ENCODE measurements around the gene GPR18. TPM values are rescaled to one million over a fixed set of nuclear protein-coding genes. Genes with fewer than 3 reads are reported as not detected.

The GPR18 gene
- total and polyA plus RNA-seq, 3 experiments from 2014 or later: 15.2 to 32.4 (median 16.2) TPM

GRCh38 chr13:99298056-99298455 lies 39.9 kb upstream of the GPR18 start:
- no peaks in the 10 kb centered on the region for H3K9me3 ChIP-seq (ENCODE audit: low read length)
- Mint-ChIP-seq H3K36me3 (peaks cover 16 to 78% (median 33%) of the 10 kb centered on the region in 3 donors), H3K27ac (peak overlapping the region; percentile 80 to 99 (median 92)), H3K4me1 (peaks cover 78 to 95% (median 94%) of the 10 kb centered on the region in 3 donors), H3K4me3 (peak overlapping the region; percentile 57 to 87 (median 81)), H3K27me3 (no peaks in the 10 kb centered on the region), H3K9me3 (no peaks in the 10 kb centered on the region)
- no peaks in the 10 kb centered on the region for H3K27me3 ChIP-seq (ENCODE audit: insufficient read depth, low read length, poor library complexity, severe bottlenecking)
- peaks cover 94% of the 10 kb centered on the region for H3K4me1 ChIP-seq (ENCODE audit: insufficient read depth, low read length)
- ChIA-PET CTCF (interaction anchor here (1.3 to 3.0 kb wide), 5 partner anchors 29 to 138 kb away, joined by 4 to 22 read pairs (median 7); no protein-coding TSS in a partner anchor), POLR2A (no interaction called here)
- H3K36me3 ChIP-seq (ENCODE audit: insufficient read depth, low read length): peaks cover 9% of the 10 kb centered on the region
- DNase-seq: no peak
- H3K27ac ChIP-seq (ENCODE audit: low read depth, low read length): no peak overlapping the region
- peak overlapping the region; percentile 10 for H3K4me3 ChIP-seq (ENCODE audit: low read length)

DNA sequence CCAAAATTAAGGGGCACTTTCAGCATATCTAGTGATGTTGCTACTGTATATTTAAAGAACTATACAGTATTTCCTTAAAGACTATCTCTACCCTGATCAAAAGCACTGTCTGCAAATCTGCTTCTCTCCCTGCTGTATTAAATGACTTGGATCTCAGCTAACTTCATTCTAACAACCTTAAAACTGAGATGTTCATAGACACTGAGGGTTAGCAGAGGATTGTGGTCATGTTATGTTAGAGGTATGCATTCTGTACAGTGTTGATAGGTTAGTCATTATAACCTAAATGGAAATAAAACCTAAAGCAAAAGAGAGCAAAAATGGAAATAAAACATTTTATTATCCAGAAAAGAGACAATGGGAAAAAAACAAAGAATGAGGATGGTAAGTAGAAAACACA lies 39.2 kb upstream of the GPR18 start:
- H3K9me3 ChIP-seq (ENCODE audit: low read length): no peaks in the 10 kb centered on the region
- Mint-ChIP-seq H3K36me3 (peaks cover 16 to 77% (median 37%) of the 10 kb centered on the region in 3 donors), H3K4me1 (peaks cover 76 to 95% (median 94%) of the 10 kb centered on the region in 3 donors), H3K9me3 (no peaks in the 10 kb centered on the region), H3K27me3 (no peaks in the 10 kb centered on the region), H3K27ac (peak overlapping the region; percentile 80 to 99 (median 92)), H3K4me3 (peak overlapping the region; percentile 57 to 87 (median 81))
- no peaks in the 10 kb centered on the region for H3K27me3 ChIP-seq (ENCODE audit: insufficient read depth, low read length, poor library complexity, severe bottlenecking)
- peaks cover 15% of the 10 kb centered on the region for H3K36me3 ChIP-seq (ENCODE audit: insufficient read depth, low read length)
- peak overlapping the region; percentile 10 for H3K4me3 ChIP-seq (ENCODE audit: low read length)
- no peak for DNase-seq
- POLR2A ChIA-PET: interaction anchor here (1.2 to 1.6 kb wide), 3 partner anchors 7 to 54 kb away, joined by 4 to 5 read pairs (median 5); partner anchors contain the start of gene GPR183
- H3K27ac ChIP-seq (ENCODE audit: low read depth, low read length): peak overlapping the region; percentile 12
- peaks cover 91% of the 10 kb centered on the region for H3K4me1 ChIP-seq (ENCODE audit: insufficient read depth, low read length)
- CTCF ChIA-PET: interaction anchor here (0.6 to 3.0 kb wide), 8 partner anchors 15 to 138 kb away, joined by 3 to 22 read pairs (median 4); no protein-coding TSS in a partner anchor

- H3K36me3 ChIP-seq (ENCODE audit: insufficient read depth, low read length): peaks cover 15% of the 10 kb centered on the region
Observed at GRCh38 chr13:99296398-99296797, 38.2 kb upstream of the GPR18 start.

DNA sequence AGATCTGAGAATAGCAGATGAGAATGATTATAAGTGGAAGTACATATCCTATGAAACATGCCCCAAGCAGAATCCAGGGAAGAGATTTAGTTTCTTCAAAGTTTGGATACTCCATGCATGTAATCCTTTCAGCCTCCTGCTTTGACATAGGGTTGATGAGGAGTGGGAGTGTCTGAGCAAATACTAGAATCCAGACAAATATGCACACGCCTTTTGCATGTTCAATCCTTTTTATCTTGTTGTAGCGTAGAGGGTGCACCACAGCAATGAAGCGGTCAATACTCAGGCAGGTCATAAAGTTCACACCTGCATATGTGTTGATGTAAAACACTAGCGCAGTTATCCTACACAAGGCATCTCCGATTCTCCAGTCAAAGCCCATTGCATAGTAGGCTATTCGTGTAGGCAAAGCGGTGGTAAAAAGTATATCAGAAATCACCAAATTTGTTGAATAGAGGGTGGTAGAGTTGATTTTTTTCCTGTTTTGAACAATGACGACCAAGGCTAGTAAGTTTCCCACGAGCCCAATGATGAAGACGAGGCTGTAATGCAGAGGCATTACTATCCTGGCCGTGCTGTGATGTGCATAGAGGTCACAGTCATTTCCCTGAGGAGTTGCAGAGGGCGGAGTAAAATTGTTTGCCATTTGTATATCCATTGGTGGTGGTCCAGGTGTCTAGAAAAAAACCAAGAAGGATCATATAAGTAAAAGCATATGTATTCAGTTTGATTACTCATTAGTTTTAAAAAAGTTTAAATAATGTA lies 37.5 kb upstream of the GPR18 start:
- DNase-seq: no peak
- CTCF ChIA-PET: interaction anchor here (1.8 to 3.0 kb wide), 2 partner anchors 26 to 140 kb away, joined by 6 to 22 read pairs; no protein-coding TSS in a partner anchor
- peaks cover 15% of the 10 kb centered on the region for H3K36me3 ChIP-seq (ENCODE audit: insufficient read depth, low read length)
- H3K4me3 Mint-ChIP-seq: peak overlapping the region; percentile 6 to 84 (median 71)
- peaks cover 84% of the 10 kb centered on the region for H3K4me1 ChIP-seq (ENCODE audit: insufficient read depth, low read length)
- no peaks in the 10 kb centered on the region for H3K9me3 Mint-ChIP-seq
- no peaks in the 10 kb centered on the region for H3K27me3 Mint-ChIP-seq
- no peak overlapping the region for H3K27ac ChIP-seq (ENCODE audit: low read depth, low read length)
- H3K27ac Mint-ChIP-seq: peak overlapping the region; percentile 77 to 98 (median 92)
- H3K4me1 Mint-ChIP-seq: peaks cover 76 to 98% (median 96%) of the 10 kb centered on the region in 3 donors
- POLR2A ChIA-PET: interaction anchor here (1.5 to 1.6 kb wide), 2 partner anchors 9 to 11 kb away, joined by 4 to 5 read pairs; partner anchors contain the start of gene GPR183
- no peaks in the 10 kb centered on the region for H3K9me3 ChIP-seq (ENCODE audit: low read length)
- peaks cover 16 to 78% (median 33%) of the 10 kb centered on the region in 3 donors for H3K36me3 Mint-ChIP-seq
- no peaks in the 10 kb centered on the region for H3K27me3 ChIP-seq (ENCODE audit: insufficient read depth, low read length, poor library complexity, severe bottlenecking)
- no peak overlapping the region for H3K4me3 ChIP-seq (ENCODE audit: low read length)

More at GRCh38 chr13:99296398-99296797, 38.2 kb upstream of the GPR18 start:
- ChIA-PET POLR2A (interaction anchor here (1.2 to 1.6 kb wide), 3 partner anchors 8 to 55 kb away, joined by 4 to 5 read pairs (median 5); partner anchors contain the start of gene GPR183), CTCF (interaction anchor here (0.7 to 3.0 kb wide), 5 partner anchors 14 to 139 kb away, joined by 3 to 22 read pairs (median 4); no protein-coding TSS in a partner anchor)
- Mint-ChIP-seq H3K27ac (peak overlapping the region; percentile 71 to 99 (median 92)), H3K27me3 (no peaks in the 10 kb centered on the region), H3K36me3 (peaks cover 16 to 75% (median 33%) of the 10 kb centered on the region in 3 donors), H3K9me3 (no peaks in the 10 kb centered on the region), H3K4me1 (peaks cover 73 to 95% (median 94%) of the 10 kb centered on the region in 3 donors), H3K4me3 (peak overlapping the region; percentile 72 to 87 (median 81))
- H3K9me3 ChIP-seq (ENCODE audit: low read length): no peaks in the 10 kb centered on the region
- peak in 2 of 5 donors; percentile 46 to 53 for DNase-seq
- H3K4me3 ChIP-seq (ENCODE audit: low read length): peak overlapping the region; percentile 3
- H3K4me1 ChIP-seq (ENCODE audit: insufficient read depth, low read length): peaks cover 83% of the 10 kb centered on the region
- no peaks in the 10 kb centered on the region for H3K27me3 ChIP-seq (ENCODE audit: insufficient read depth, low read length, poor library complexity, severe bottlenecking)
- H3K27ac ChIP-seq (ENCODE audit: low read depth, low read length): no peak overlapping the region

- H3K4me3 ChIP-seq (ENCODE audit: low read length): no peak overlapping the region
- no peak overlapping the region for H3K27ac ChIP-seq (ENCODE audit: low read depth, low read length)
- H3K4me1 Mint-ChIP-seq: peaks cover 76 to 98% (median 96%) of the 10 kb centered on the region in 3 donors
- no peaks in the 10 kb centered on the region for H3K9me3 ChIP-seq (ENCODE audit: low read length)
- H3K36me3 ChIP-seq (ENCODE audit: insufficient read depth, low read length): peaks cover 18% of the 10 kb centered on the region
- H3K4me3 Mint-ChIP-seq: peak overlapping the region in 6 of 7 donors; percentile 64 to 84 (median 76)
- H3K4me1 ChIP-seq (ENCODE audit: insufficient read depth, low read length): peaks cover 84% of the 10 kb centered on the region
- CTCF ChIA-PET: interaction anchor here (1.0 to 1.8 kb wide), 3 partner anchors 12 to 118 kb away, joined by 3 to 6 read pairs (median 3); partner anchors contain the start of gene GPR183
- peaks cover 16 to 75% (median 29%) of the 10 kb centered on the region in 3 donors for H3K36me3 Mint-ChIP-seq
- DNase-seq: no peak
- H3K27me3 ChIP-seq (ENCODE audit: insufficient read depth, low read length, poor library complexity, severe bottlenecking): no peaks in the 10 kb centered on the region
- POLR2A ChIA-PET: no interaction called here
- H3K27ac Mint-ChIP-seq: peak overlapping the region in 7 of 8 donors; percentile 78 to 98 (median 92)
- H3K9me3 Mint-ChIP-seq: no peaks in the 10 kb centered on the region
- no peaks in the 10 kb centered on the region for H3K27me3 Mint-ChIP-seq
Observed at GRCh38 chr13:99294958-99295357, 36.8 kb upstream of the GPR18 start.

- H3K27me3 Mint-ChIP-seq: no peaks in the 10 kb centered on the region
- H3K4me1 ChIP-seq (ENCODE audit: insufficient read depth, low read length): peaks cover 84% of the 10 kb centered on the region
- no peaks in the 10 kb centered on the region for H3K27me3 ChIP-seq (ENCODE audit: insufficient read depth, low read length, poor library complexity, severe bottlenecking)
- no peaks in the 10 kb centered on the region for H3K9me3 Mint-ChIP-seq
- H3K27ac Mint-ChIP-seq: peak overlapping the region in 7 of 8 donors; percentile 48 to 99 (median 82)
- H3K9me3 ChIP-seq (ENCODE audit: low read length): no peaks in the 10 kb centered on the region
- peaks cover 15 to 74% (median 28%) of the 10 kb centered on the region in 3 donors for H3K36me3 Mint-ChIP-seq
- H3K27ac ChIP-seq (ENCODE audit: low read depth, low read length): no peak overlapping the region
- ChIA-PET CTCF (interaction anchor here (1.0 to 1.8 kb wide), 3 partner anchors 13 to 118 kb away, joined by 3 to 6 read pairs (median 3); partner anchors contain the start of gene GPR183), POLR2A (no interaction called here)
- H3K4me3 ChIP-seq (ENCODE audit: low read length): peak overlapping the region; percentile 14
- H3K4me1 Mint-ChIP-seq: peaks cover 78 to 98% (median 96%) of the 10 kb centered on the region in 3 donors
- H3K4me3 Mint-ChIP-seq: peak overlapping the region in 6 of 7 donors; percentile 10 to 33 (median 24)
- DNase-seq: no peak
- H3K36me3 ChIP-seq (ENCODE audit: insufficient read depth, low read length): peaks cover 22% of the 10 kb centered on the region
Observed at GRCh38 chr13:99294198-99294597, 36.0 kb upstream of the GPR18 start.

DNA sequence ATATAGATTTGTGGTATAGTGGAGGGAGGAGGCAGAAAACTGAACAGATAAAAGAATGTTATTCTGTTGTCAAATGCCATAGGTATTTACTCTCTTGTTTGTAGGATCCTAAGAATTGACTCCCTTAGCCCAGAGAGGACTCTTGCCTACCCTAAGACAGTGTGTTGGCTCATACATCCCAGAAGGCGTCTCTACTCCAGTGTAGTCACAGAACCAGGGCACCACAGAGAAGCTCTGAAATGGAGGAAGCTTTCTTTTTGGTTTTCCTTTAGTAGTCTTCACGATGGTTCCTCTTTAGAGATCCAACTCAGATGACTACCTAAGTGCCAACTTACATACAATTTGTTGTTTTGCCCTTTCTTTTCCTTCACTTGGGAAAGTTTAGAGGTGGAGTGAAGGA lies 35.0 kb upstream of the GPR18 start:
- Mint-ChIP-seq H3K4me3 (peak overlapping the region in 2 of 7 donors; percentile 0 to 41), H3K27ac (peak overlapping the region; percentile 19 to 99 (median 72)), H3K4me1 (peaks cover 79 to 98% (median 97%) of the 10 kb centered on the region in 3 donors), H3K9me3 (no peaks in the 10 kb centered on the region), H3K27me3 (no peaks in the 10 kb centered on the region), H3K36me3 (peaks cover 19 to 69% (median 25%) of the 10 kb centered on the region in 3 donors)
- H3K27me3 ChIP-seq (ENCODE audit: insufficient read depth, low read length, poor library complexity, severe bottlenecking): no peaks in the 10 kb centered on the region
- H3K36me3 ChIP-seq (ENCODE audit: insufficient read depth, low read length): peaks cover 29% of the 10 kb centered on the region
- H3K9me3 ChIP-seq (ENCODE audit: low read length): no peaks in the 10 kb centered on the region
- POLR2A ChIA-PET: interaction anchor here (0.9 to 1.3 kb wide), 3 partner anchors 10 to 93 kb away, joined by 3 to 4 read pairs (median 4); partner anchors contain the start of gene UBAC2
- DNase-seq: no peak
- H3K27ac ChIP-seq (ENCODE audit: low read depth, low read length): no peak overlapping the region
- CTCF ChIA-PET: interaction anchor here (1.0 to 1.4 kb wide), 3 partner anchors 11 to 94 kb away, joined by 3 to 5 read pairs (median 4); no protein-coding TSS in a partner anchor
- peaks cover 84% of the 10 kb centered on the region for H3K4me1 ChIP-seq (ENCODE audit: insufficient read depth, low read length)
- H3K4me3 ChIP-seq (ENCODE audit: low read length): peak overlapping the region; percentile 15
